ENCODE measurements around the gene NCOA7.

GRCh38 chr6:125952764-125953501, 162.2 kb downstream of the NCOA7 start:
- TF ChIP-seq RBBP5 (IDR thresholded peaks at IDR 0.05; ENCODE audit: borderline replicate concordance, low read depth, low read length) (no peak; the same call in 1 of the 2 replicates), POLR2AphosphoS5 (IDR thresholded peaks at IDR 0.05; ENCODE audit: low read depth, low read length) (no peak), CEBPB (IDR thresholded peaks at IDR 0.05; ENCODE audit: low read depth, low read length) (no peak), CTCF (IDR thresholded peaks at IDR 0.05; ENCODE audit: control extremely low read depth in 1 of 3, insufficient read depth in 1 of 3, low read depth in 1 of 3, low read length in 3 of 3) (peak; percentile 82 to 89 (median 87)), RAD21 (IDR thresholded peaks at IDR 0.05 in 1 of 2, conservative IDR thresholded peaks at IDR 0.05 in 1 of 2; ENCODE audit: low read depth in 2 of 2, low read length in 2 of 2) (peak; percentile 87 to 89), CBX8 (IDR thresholded peaks at IDR 0.05; ENCODE audit: borderline replicate concordance, low read depth, low read length) (no peak), EZH2 (IDR thresholded peaks at IDR 0.05; ENCODE audit: low read depth, low read length, severe bottlenecking) (no peak), BRCA1 (IDR thresholded peaks at IDR 0.05; ENCODE audit: low read depth, low read length) (no peak), CHD1 (IDR thresholded peaks at IDR 0.05; ENCODE audit: low read depth, low read length) (no peak), TAF1 (IDR thresholded peaks at IDR 0.05; ENCODE audit: low read depth, low read length) (no peak)
- TF ChIP-seq, protein P1, sequence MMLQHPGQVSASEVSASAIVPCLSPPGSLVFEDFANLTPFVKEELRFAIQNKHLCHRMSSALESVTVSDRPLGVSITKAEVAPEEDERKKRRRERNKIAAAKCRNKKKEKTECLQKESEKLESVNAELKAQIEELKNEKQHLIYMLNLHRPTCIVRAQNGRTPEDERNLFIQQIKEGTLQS (IDR thresholded peaks at IDR 0.05; ENCODE audit: insufficient read depth, low read depth, low read length) = no peak
